Measurements from ENCODE around the gene RCCD1. TPM values are rescaled to one million over a fixed set of nuclear protein-coding genes. Genes with fewer than 3 reads are reported as not detected.

RCCD1 gene
- total RNA-seq, 1 experiment from 2014 or later, result 29.0 TPM

GRCh38 chr15:90948506-90948905 lies 6.2 kb upstream of the RCCD1 start:
- Mint-ChIP-seq H3K4me1 (ENCODE audit: insufficient read depth, unreplicated experiment) (no peaks in the 10 kb centered on the region), H3K36me3 (ENCODE audit: insufficient read depth, unreplicated experiment) (peaks cover 88% of the 10 kb centered on the region), H3K27ac (ENCODE audit: low read depth, unreplicated experiment) (no peak overlapping the region), H3K9me3 (ENCODE audit: unreplicated experiment) (no peaks in the 10 kb centered on the region), H3K4me3 (ENCODE audit: unreplicated experiment) (no peak overlapping the region), H3K27me3 (ENCODE audit: insufficient read depth, unreplicated experiment) (no peaks in the 10 kb centered on the region)
- intact Hi-C loops (cut with micrococcal nuclease), result no loop called here
- BruUV-seq (replicated peaks), result no TSS peak
- ChIA-PET POLR2A (interaction anchor here (0.7 kb wide), 1 partner anchor 11 kb away, joined by 3 read pairs; no protein-coding TSS in a partner anchor), CTCF (interaction anchor here (0.5 to 11.8 kb wide), 7 partner anchors 8 to 331 kb away, joined by 3 to 108 read pairs (median 3); partner anchors contain the start of genes HDDC3 and UNC45A)
- no peak for TF ChIP-seq CTCF (IDR thresholded peaks at IDR 0.05; ENCODE audit: unreplicated experiment)
- DNase-seq (ENCODE audit: unreplicated experiment), result no peak

- Mint-ChIP-seq H3K27ac (ENCODE audit: low read depth, unreplicated experiment) (no peak overlapping the region), H3K4me3 (ENCODE audit: unreplicated experiment) (no peak overlapping the region), H3K27me3 (ENCODE audit: insufficient read depth, unreplicated experiment) (no peaks in the 10 kb centered on the region), H3K4me1 (ENCODE audit: insufficient read depth, unreplicated experiment) (no peaks in the 10 kb centered on the region), H3K9me3 (ENCODE audit: unreplicated experiment) (no peaks in the 10 kb centered on the region), H3K36me3 (ENCODE audit: insufficient read depth, unreplicated experiment) (peaks cover 80% of the 10 kb centered on the region)
- no peak for TF ChIP-seq CTCF (IDR thresholded peaks at IDR 0.05; ENCODE audit: unreplicated experiment)
- ChIA-PET POLR2A (interaction anchor here (0.5 to 0.6 kb wide), 3 partner anchors 15 to 288 kb away, joined by 3 read pairs; no protein-coding TSS in a partner anchor), CTCF (interaction anchor here (11.8 kb wide), 1 partner anchor 18 kb away, joined by 108 read pairs; the partner anchor contains the start of genes HDDC3 and UNC45A)
- no peak for DNase-seq (ENCODE audit: unreplicated experiment)
- intact Hi-C loops (cut with micrococcal nuclease), result no loop called here
- BruUV-seq (replicated peaks), result no TSS peak
Measured at GRCh38 chr15:90949979-90950675, 4.6 kb upstream of the RCCD1 start.

GRCh38 chr15:90950676-90951075 lies 4.0 kb upstream of the RCCD1 start:
- ChIA-PET CTCF (interaction anchor here (11.8 kb wide), 1 partner anchor 18 kb away, joined by 108 read pairs; the partner anchor contains the start of genes HDDC3 and UNC45A), POLR2A (interaction anchor here (0.6 to 1.0 kb wide), 2 partner anchors 15 to 16 kb away, joined by 3 read pairs; partner anchors contain the start of gene UNC45A)
- H3K27me3 Mint-ChIP-seq (ENCODE audit: insufficient read depth, unreplicated experiment), result no peaks in the 10 kb centered on the region
- peaks cover 76% of the 10 kb centered on the region for H3K36me3 Mint-ChIP-seq (ENCODE audit: insufficient read depth, unreplicated experiment)
- no peak overlapping the region for H3K4me3 Mint-ChIP-seq (ENCODE audit: unreplicated experiment)
- BruUV-seq (replicated peaks), result no TSS peak
- no peaks in the 10 kb centered on the region for H3K4me1 Mint-ChIP-seq (ENCODE audit: insufficient read depth, unreplicated experiment)
- intact Hi-C loops (cut with micrococcal nuclease), result no loop called here
- H3K27ac Mint-ChIP-seq (ENCODE audit: low read depth, unreplicated experiment), result no peak overlapping the region
- H3K9me3 Mint-ChIP-seq (ENCODE audit: unreplicated experiment), result no peaks in the 10 kb centered on the region
- DNase-seq (ENCODE audit: unreplicated experiment), result no peak
- no peak for TF ChIP-seq CTCF (IDR thresholded peaks at IDR 0.05; ENCODE audit: unreplicated experiment)

GRCh38 chr15:90952901-90953677 lies 1.6 kb upstream of the RCCD1 start:
- H3K4me3 Mint-ChIP-seq (ENCODE audit: unreplicated experiment), result no peak overlapping the region
- TF ChIP-seq CTCF (IDR thresholded peaks at IDR 0.05; ENCODE audit: unreplicated experiment), result no peak
- H3K4me1 Mint-ChIP-seq (ENCODE audit: insufficient read depth, unreplicated experiment), result peaks cover 6% of the 10 kb centered on the region
- no peak for DNase-seq (ENCODE audit: unreplicated experiment)
- H3K27ac Mint-ChIP-seq (ENCODE audit: low read depth, unreplicated experiment), result no peak overlapping the region
- BruUV-seq (replicated peaks), result no TSS peak
- intact Hi-C loops (cut with micrococcal nuclease), result no loop called here
- no peaks in the 10 kb centered on the region for H3K27me3 Mint-ChIP-seq (ENCODE audit: insufficient read depth, unreplicated experiment)
- ChIA-PET POLR2A (interaction anchor here (1.2 to 2.2 kb wide), 2 partner anchors 18 to 21 kb away, joined by 4 to 15 read pairs; partner anchors contain the start of gene UNC45A), CTCF (interaction anchor here (0.6 to 8.4 kb wide), 4 partner anchors 8 to 96 kb away, joined by 3 to 116 read pairs (median 73); partner anchors contain the start of genes HDDC3 and UNC45A)
- peaks cover 57% of the 10 kb centered on the region for H3K36me3 Mint-ChIP-seq (ENCODE audit: insufficient read depth, unreplicated experiment)
- H3K9me3 Mint-ChIP-seq (ENCODE audit: unreplicated experiment), result no peaks in the 10 kb centered on the region
